Measurements from ENCODE around the gene HHIPL2.

- TF ChIP-seq POLR2AphosphoS5 (IDR thresholded peaks at IDR 0.05) (no peak), CTCF (IDR thresholded peaks at IDR 0.05) (no peak)
Measured at GRCh38 chr1:222552882-222553281, 5.0 kb upstream of the HHIPL2 start.
